HG03196 (cell line): ENCODE data around the gene MYCBP2.
"Not testable (repeated sequence)": the region's sequence is repeated elsewhere in the genome, so short reads cannot be mapped to it uniquely, and the experiment has no call there.

ENCODE experiments used
- ATAC-seq: cut with Tn5 transposase; IDR thresholded peaks from one replicate; pipeline ENCODE4 v1.9.1; 2021; ENCODE audit not compliant: unreplicated experiment

MYCBP2 gene

GRCh38 chr13:77034881-77035280 lies 292.0 kb downstream of the MYCBP2 start:
- ATAC-seq = no peak

- no peak for ATAC-seq
These were observed 293.1 kb downstream of the MYCBP2 start for GRCh38 chr13:77033717-77034302.

- ATAC-seq = no peak
These were observed 295.1 kb downstream of the MYCBP2 start for GRCh38 chr13:77031656-77032243.

GRCh38 chr13:77029436-77029835 lies 297.5 kb downstream of the MYCBP2 start:
- no peak for ATAC-seq

GRCh38 chr13:77028202-77028601 lies 298.7 kb downstream of the MYCBP2 start:
- ATAC-seq = no peak

GRCh38 chr13:77026861-77027621 lies 299.9 kb downstream of the MYCBP2 start, which contains the start of gene FBXL3:
Gene FBXL3, minus strand, starts transcription at chr13:77027159. Its CDS starts 5,299 bp downstream, at chr13:77021860.
- peak; percentile 71 for ATAC-seq

GRCh38 chr13:77026255-77026860 lies 300.5 kb downstream of the MYCBP2 start:
- peak; percentile 50 for ATAC-seq

GRCh38 chr13:77022341-77022740 lies 304.6 kb downstream of the MYCBP2 start:
- ATAC-seq = no peak

- ATAC-seq = no peak
These were observed 307.1 kb downstream of the MYCBP2 start for GRCh38 chr13:77019756-77020155.

- no peak for ATAC-seq
These were observed 309.8 kb downstream of the MYCBP2 start for GRCh38 chr13:77016888-77017623.

- ATAC-seq = no peak
These were observed 310.6 kb downstream of the MYCBP2 start for GRCh38 chr13:77016251-77016812.

- ATAC-seq = no peak
These were observed 311.8 kb downstream of the MYCBP2 start for GRCh38 chr13:77014906-77015685.

- ATAC-seq = no peak
These were observed 312.9 kb downstream of the MYCBP2 start for GRCh38 chr13:77013853-77014542.

GRCh38 chr13:77009719-77010118 lies 317.2 kb downstream of the MYCBP2 start:
- not testable (repeated sequence) for ATAC-seq

GRCh38 chr13:77009011-77009410 lies 317.9 kb downstream of the MYCBP2 start:
- ATAC-seq = no peak

- not testable (repeated sequence) for ATAC-seq
These were observed 318.6 kb downstream of the MYCBP2 start for GRCh38 chr13:77008337-77008736.

GRCh38 chr13:77002590-77003190 lies 324.2 kb downstream of the MYCBP2 start:
- no peak for ATAC-seq

GRCh38 chr13:77001963-77002587 lies 324.8 kb downstream of the MYCBP2 start:
- no peak for ATAC-seq
